Measurements from ENCODE around the gene NDUFV3.
"Not testable (repeated sequence)": the region's sequence is repeated elsewhere in the genome, so short reads cannot be mapped to it uniquely, and the experiment has no call there.

- TF ChIP-seq, protein P1, sequence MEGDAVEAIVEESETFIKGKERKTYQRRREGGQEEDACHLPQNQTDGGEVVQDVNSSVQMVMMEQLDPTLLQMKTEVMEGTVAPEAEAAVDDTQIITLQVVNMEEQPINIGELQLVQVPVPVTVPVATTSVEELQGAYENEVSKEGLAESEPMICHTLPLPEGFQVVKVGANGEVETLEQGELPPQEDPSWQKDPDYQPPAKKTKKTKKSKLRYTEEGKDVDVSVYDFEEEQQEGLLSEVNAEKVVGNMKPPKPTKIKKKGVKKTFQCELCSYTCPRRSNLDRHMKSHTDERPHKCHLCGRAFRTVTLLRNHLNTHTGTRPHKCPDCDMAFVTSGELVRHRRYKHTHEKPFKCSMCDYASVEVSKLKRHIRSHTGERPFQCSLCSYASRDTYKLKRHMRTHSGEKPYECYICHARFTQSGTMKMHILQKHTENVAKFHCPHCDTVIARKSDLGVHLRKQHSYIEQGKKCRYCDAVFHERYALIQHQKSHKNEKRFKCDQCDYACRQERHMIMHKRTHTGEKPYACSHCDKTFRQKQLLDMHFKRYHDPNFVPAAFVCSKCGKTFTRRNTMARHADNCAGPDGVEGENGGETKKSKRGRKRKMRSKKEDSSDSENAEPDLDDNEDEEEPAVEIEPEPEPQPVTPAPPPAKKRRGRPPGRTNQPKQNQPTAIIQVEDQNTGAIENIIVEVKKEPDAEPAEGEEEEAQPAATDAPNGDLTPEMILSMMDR (IDR thresholded peaks at IDR 0.05; ENCODE audit: poor library complexity, severe bottlenecking), result not testable (repeated sequence)
- TF ChIP-seq RAD21 (conservative IDR thresholded peaks at IDR 0.05), result not testable (repeated sequence)
Measured at GRCh38 chr21:42937034-42937940, 44.2 kb downstream of the NDUFV3 start.

Measured in neural cell (in vitro differentiated cells).